ENCODE data around the gene NLRP6.

GRCh38 chr11:297586-298405 is 19.6 kb downstream of the NLRP6 start:
- TF ChIP-seq, protein P1, sequence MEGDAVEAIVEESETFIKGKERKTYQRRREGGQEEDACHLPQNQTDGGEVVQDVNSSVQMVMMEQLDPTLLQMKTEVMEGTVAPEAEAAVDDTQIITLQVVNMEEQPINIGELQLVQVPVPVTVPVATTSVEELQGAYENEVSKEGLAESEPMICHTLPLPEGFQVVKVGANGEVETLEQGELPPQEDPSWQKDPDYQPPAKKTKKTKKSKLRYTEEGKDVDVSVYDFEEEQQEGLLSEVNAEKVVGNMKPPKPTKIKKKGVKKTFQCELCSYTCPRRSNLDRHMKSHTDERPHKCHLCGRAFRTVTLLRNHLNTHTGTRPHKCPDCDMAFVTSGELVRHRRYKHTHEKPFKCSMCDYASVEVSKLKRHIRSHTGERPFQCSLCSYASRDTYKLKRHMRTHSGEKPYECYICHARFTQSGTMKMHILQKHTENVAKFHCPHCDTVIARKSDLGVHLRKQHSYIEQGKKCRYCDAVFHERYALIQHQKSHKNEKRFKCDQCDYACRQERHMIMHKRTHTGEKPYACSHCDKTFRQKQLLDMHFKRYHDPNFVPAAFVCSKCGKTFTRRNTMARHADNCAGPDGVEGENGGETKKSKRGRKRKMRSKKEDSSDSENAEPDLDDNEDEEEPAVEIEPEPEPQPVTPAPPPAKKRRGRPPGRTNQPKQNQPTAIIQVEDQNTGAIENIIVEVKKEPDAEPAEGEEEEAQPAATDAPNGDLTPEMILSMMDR (IDR thresholded peaks at IDR 0.05) = no peak
- TF ChIP-seq POLR2A (IDR thresholded peaks at IDR 0.05) = no peak
